Hindlimb muscle (tissue), 1 donor: ENCODE data around the gene FLCN. TPM values are rescaled to one million over a fixed set of nuclear protein-coding genes. Genes with fewer than 3 reads are reported as not detected.

Experiments used
- DNase-seq: peaks from one replicate; pipeline ENCODE4 v3.0.0-alpha.2; 2013
- polyA plus RNA-seq: library from polyadenylated mRNA; unstranded; fragments of 120-200 nt; gene quantifications from one replicate; pipeline ENCODE4 v1.2.1, GENCODE V29; 2013; ENCODE audit not compliant: insufficient read length

The FLCN gene
- polyA plus RNA-seq, 1 donor, result 27.7 TPM

DNA sequence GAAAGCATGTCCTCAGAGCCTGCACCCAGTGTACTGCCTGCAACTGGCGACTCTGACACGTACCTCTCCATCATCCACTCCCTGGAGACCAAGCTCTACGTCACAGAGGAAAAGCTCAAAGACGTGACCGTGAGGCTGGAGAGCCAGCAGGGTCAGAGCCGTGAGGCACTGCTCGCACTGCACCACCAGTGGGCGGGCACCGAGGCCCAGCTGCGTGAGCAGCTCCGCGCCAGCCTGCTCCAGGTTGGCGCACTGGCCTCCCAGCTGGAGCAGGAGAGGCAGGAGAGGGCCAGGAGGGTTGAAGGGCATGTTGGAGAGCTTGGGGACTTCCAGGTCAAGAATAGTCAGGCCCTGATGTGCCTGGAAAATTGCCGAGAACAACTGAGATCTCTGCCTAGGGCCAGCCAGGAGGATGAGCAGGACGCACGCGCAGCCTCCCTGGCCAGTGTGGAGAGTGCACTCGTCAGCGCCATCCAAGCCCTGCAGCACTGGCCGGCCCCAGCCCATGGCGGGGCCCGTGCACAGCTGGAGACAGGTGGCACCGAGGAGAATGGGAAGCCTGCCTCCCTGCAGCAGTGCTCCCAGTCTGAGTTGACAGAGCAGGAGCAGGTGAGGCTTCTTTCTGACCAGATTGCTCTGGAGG is 71.2 kb downstream of the FLCN start:
- DNase-seq, result no peak

DNA sequence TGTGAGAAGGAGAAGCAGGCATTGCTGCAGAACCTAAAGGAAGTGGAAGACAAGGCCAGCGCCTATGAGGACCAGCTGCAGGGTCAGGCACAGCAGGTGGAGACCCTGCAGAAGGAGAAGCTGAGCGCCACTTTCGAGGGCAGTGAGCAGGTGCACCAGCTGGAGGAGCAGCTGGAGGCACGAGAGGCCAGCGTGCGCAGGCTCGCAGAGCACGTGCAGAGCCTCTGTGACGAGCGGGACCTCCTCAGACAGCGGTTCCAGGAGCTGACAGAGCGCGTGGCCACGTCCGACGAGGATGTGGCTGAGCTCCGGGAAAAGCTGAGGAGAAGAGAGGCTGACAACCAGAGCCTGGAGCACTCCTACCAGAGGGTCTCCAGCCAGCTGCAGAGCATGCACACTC is 72.3 kb downstream of the FLCN start:
- no peak for DNase-seq

DNA sequence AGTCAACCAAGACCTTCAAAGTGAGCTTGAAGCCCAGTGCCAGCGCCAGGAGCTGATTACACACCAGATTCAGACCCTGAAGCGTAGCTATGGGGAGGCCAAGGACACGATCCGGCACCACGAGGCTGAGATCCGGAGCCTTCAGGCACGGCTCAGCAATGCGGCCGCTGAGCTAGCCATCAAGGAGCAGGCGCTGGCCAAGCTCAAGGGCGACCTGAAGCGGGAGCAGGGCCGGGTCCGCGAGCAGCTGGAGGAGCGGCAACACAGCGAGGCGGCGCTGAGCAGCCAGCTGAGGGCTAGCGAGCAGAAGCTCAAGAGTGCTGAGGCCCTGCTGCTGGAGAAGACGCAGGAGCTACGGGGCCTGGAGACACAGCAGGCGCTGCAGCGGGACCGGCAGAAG is 72.8 kb downstream of the FLCN start:
- no peak for DNase-seq

Other genes starting within 250 kb of the FLCN start
- gene MPRIP, start 194.7 kb downstream of the FLCN start, polyA plus RNA-seq, result 228 TPM
- gene PLD6, start 30.8 kb downstream of the FLCN start, polyA plus RNA-seq, result 5.0 TPM
- 66.6 TPM for gene COPS3, start 44.1 kb upstream of the FLCN start, polyA plus RNA-seq
- 7.4 TPM for gene NT5M, start 66.2 kb upstream of the FLCN start, polyA plus RNA-seq
- gene MED9, start 239.8 kb upstream of the FLCN start, polyA plus RNA-seq, result 17.3 TPM